Osteocyte (in vitro differentiated cells): ENCODE results near the gene ING5. TPM values are rescaled to one million over a fixed set of nuclear protein-coding genes. Genes with fewer than 3 reads are reported as not detected.
"Not testable (repeated sequence)": the region's sequence is repeated elsewhere in the genome, so short reads cannot be mapped to it uniquely, and the experiment has no call there.

Experiments
- DNase-seq: peaks from one replicate; pipeline ENCODE4 v3.0.0; 2021; ENCODE audit warnings: mixed read lengths; ENCODE audit not compliant: unreplicated experiment; ENCODE audit errors: extremely low spot score
- H3K27ac Mint-ChIP-seq: one replicate; pipeline ENCODE4 v1.8.0; 2021; ENCODE audit warnings: mild to moderate bottlenecking, mixed read lengths; ENCODE audit not compliant: unreplicated experiment
- H3K27me3 Mint-ChIP-seq: one replicate; pipeline ENCODE4 v1.8.0; 2021; ENCODE audit warnings: mixed read lengths; ENCODE audit not compliant: unreplicated experiment
- H3K36me3 Mint-ChIP-seq: one replicate; pipeline ENCODE4 v1.8.0; 2021; ENCODE audit warnings: mixed read lengths; ENCODE audit not compliant: unreplicated experiment
- H3K4me1 Mint-ChIP-seq: one replicate; pipeline ENCODE4 v1.8.0; 2021; ENCODE audit warnings: mixed read lengths; ENCODE audit not compliant: unreplicated experiment
- H3K4me3 Mint-ChIP-seq: one replicate; pipeline ENCODE4 v1.8.0; 2021; ENCODE audit warnings: mild to moderate bottlenecking, moderate library complexity, mixed read lengths; ENCODE audit not compliant: unreplicated experiment
- H3K9me3 Mint-ChIP-seq: one replicate; pipeline ENCODE4 v1.8.0; 2021; ENCODE audit warnings: mixed read lengths; ENCODE audit not compliant: unreplicated experiment
- total RNA-seq: library from RNA; stranded (reverse); gene quantifications from 2 replicates; pipeline ENCODE4 v1.2.1, GENCODE V29; 2021
- TF ChIP-seq, protein P1 (sequence below): fragments of 200-600 bp; sonication (generic); IDR thresholded peaks from 2 replicates; pipeline ENCODE4 v1.5.0; 2021; ENCODE audit warnings: antibody characterized with exemption, mild to moderate bottlenecking, moderate library complexity

The ING5 gene
- total RNA-seq, 1 donor from 2014 or later: 32.0 TPM

- Mint-ChIP-seq H3K9me3 (no peaks in the 10 kb centered on the region), H3K36me3 (peaks cover 17% of the 10 kb centered on the region), H3K27me3 (no peaks in the 10 kb centered on the region), H3K4me1 (peaks cover 2% of the 10 kb centered on the region), H3K4me3 (no peak overlapping the region), H3K27ac (no peak overlapping the region)
- no peak for DNase-seq
- TF ChIP-seq, protein P1, sequence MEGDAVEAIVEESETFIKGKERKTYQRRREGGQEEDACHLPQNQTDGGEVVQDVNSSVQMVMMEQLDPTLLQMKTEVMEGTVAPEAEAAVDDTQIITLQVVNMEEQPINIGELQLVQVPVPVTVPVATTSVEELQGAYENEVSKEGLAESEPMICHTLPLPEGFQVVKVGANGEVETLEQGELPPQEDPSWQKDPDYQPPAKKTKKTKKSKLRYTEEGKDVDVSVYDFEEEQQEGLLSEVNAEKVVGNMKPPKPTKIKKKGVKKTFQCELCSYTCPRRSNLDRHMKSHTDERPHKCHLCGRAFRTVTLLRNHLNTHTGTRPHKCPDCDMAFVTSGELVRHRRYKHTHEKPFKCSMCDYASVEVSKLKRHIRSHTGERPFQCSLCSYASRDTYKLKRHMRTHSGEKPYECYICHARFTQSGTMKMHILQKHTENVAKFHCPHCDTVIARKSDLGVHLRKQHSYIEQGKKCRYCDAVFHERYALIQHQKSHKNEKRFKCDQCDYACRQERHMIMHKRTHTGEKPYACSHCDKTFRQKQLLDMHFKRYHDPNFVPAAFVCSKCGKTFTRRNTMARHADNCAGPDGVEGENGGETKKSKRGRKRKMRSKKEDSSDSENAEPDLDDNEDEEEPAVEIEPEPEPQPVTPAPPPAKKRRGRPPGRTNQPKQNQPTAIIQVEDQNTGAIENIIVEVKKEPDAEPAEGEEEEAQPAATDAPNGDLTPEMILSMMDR: no peak
Observed at GRCh38 chr2:241755166-241755565, 53.3 kb downstream of the ING5 start.

DNA sequence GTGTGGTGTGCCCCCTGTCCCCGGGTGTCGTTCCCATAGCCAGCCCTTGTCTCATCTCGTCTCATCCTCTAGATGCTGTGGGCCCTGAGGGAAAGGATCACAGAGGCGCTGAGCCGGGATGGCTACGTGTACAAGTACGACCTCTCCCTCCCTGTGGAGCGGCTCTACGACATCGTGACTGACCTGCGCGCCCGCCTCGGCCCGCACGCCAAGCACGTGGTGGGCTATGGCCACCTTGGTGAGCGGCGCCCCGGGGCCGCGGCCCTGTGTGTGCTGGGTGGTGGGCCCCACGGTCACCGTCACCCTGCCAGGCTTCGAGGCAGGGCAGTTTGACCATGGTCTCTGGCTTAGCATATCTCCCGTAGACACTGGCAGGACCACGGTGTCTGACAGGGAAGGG is 53.9 kb downstream of the ING5 start:
- no peak for DNase-seq
- H3K9me3 Mint-ChIP-seq: no peaks in the 10 kb centered on the region
- H3K36me3 Mint-ChIP-seq: peaks cover 18% of the 10 kb centered on the region
- peaks cover 2% of the 10 kb centered on the region for H3K4me1 Mint-ChIP-seq
- no peak overlapping the region for H3K4me3 Mint-ChIP-seq
- no peak overlapping the region for H3K27ac Mint-ChIP-seq
- TF ChIP-seq, protein P1: no peak
- H3K27me3 Mint-ChIP-seq: no peaks in the 10 kb centered on the region

DNA sequence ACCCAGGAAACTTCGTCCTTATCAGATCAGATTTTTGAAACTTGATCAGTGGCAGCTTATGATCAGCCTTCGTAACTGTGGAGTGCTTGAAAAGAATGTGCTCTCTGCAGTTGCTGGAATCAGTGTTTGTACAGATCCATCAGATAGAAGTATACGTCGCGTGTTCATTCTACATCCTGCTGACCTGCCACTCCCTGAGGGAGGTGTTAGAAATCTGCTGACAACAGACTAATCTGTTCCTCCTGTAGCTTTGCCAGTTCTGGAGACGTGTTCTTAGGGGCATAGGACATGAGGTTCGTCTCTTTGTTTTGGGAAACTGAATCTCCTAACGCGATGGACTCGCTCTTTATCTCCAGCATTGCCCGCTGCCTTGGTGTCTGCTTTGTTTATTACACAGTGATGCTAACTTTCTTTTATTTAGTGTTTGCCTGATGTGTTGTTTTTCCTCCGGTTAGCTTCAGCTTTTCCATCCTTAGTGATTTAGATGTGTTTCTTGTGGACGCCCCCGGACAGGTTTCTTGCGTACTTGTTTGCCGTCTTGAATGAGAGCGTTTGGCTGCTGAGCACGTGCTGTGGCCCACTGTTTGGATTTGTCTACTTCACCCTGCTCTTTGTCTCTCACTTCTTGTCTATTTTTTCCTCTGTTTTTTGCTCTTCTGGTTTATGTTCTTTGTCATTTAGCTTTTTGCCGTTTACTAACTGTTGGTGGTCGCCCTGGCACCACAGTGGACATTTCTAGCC is 57.4 kb downstream of the ING5 start:
- Mint-ChIP-seq H3K9me3 (no peaks in the 10 kb centered on the region), H3K4me3 (no peak overlapping the region), H3K27me3 (no peaks in the 10 kb centered on the region), H3K4me1 (peaks cover 3% of the 10 kb centered on the region), H3K36me3 (peaks cover 23% of the 10 kb centered on the region), H3K27ac (no peak overlapping the region)
- no peak for DNase-seq
- TF ChIP-seq, protein P1: no peak

- not testable (repeated sequence) for H3K27me3 Mint-ChIP-seq, H3K27ac Mint-ChIP-seq, H3K4me3 Mint-ChIP-seq, DNase-seq, H3K9me3 Mint-ChIP-seq, H3K4me1 Mint-ChIP-seq
- H3K36me3 Mint-ChIP-seq: peaks cover 23% of the 10 kb centered on the region
Observed at GRCh38 chr2:241759893-241760292, 58.1 kb downstream of the ING5 start.

DNA sequence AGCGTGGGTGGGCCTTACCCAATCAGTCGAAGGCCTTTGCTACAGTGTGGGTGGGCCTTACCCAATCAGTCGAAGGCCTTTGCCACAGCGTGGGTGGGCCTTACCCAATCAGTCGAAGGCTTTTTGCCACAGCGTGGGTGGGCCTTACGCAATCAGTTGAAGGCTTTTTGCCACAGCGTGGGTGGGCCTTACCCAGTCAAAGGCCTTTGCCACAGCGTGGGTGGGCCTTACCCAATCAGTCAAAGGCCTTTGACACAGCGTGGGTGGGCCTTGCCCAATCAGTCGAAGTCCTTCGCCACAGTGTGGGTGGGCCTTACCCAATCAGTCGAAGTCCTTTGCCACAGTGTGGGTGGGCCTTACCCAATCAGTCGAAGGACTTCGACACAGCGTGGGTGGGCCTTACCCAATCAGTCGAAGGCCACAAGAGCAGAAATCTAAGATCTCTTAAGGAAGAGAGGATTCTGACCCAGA is 58.5 kb downstream of the ING5 start:
- peaks cover 5% of the 10 kb centered on the region for H3K4me1 Mint-ChIP-seq
- H3K4me3 Mint-ChIP-seq: no peak overlapping the region
- no peak overlapping the region for H3K27ac Mint-ChIP-seq
- H3K27me3 Mint-ChIP-seq: no peaks in the 10 kb centered on the region
- no peak for DNase-seq
- no peaks in the 10 kb centered on the region for H3K9me3 Mint-ChIP-seq
- TF ChIP-seq, protein P1: no peak
- H3K36me3 Mint-ChIP-seq: peaks cover 23% of the 10 kb centered on the region
